HG03095 (cell line): ENCODE data around the gene SMCO4.

Source experiments
- ATAC-seq: cut with Tn5 transposase; IDR thresholded peaks from one replicate; pipeline ENCODE4 v1.9.1; 2021; ENCODE audit warnings: moderate library complexity; ENCODE audit not compliant: unreplicated experiment

The SMCO4 gene

DNA sequence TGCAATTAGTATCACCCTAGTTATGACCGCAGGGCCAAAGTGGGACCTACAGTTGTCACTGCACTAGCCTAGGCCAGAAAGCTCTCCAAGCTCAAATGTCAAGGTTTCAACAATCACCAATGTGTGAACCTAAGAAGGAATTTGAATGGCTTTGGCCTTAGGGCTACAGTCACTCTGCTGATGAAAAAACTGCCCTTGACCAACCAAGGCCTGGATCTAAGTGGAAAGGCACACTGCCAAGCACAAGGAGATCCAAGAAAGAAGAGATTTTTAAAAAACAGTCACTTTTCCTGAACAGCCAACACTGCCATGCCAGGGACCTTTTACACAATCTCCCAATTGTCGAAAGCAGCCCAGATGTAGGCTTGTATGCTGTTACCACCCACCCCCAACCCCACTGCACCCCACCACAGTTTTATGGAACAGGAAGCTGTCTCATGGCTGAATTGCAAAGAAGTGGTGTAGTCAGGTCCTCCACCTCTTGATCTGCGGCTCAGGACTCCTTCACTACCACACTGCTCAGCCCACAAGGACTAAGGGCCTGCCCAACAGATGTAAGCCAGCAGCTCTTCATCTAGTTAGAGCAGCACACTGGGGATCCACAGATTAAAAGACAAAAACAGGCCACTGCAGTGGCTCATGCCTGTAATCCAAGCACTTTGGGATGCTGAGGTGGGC is 32.9 kb downstream of the SMCO4 start:
- no peak for ATAC-seq

DNA sequence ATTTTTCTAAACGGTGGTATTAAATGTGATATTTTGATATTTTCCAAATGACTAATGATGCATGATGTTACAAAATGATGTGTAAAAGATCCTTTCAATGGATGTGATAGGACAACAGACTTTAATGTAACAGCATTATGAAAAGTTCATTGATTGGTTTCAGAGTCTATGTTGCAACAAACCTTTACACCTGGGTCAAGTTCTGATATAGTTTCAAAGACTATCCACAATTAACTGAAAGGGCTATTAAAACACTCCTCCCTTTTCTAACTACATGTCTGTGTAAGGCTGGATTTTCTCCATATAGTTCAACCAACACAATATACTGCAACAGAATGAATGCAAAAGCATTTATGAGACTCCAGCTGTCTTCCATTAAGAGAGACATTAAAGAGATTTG is 35.7 kb downstream of the SMCO4 start:
- no peak for ATAC-seq

DNA sequence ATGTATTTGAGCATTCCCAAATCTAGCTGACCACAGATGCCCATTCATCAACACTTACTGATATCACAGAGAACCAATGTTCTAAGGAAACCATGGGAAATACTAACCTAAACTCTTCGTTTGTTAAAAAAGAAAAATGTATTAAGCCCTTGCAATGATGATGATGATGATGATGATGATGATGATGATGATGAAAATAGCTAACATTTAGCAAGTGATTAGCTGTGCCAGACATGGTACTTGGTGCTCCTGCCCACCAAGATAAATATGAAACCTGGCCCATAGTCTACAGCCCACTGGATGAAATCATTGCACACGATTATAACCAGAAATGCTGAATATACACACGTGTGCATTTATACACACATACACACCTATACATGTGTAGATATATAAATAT is 37.5 kb downstream of the SMCO4 start:
- ATAC-seq, result no peak

DNA sequence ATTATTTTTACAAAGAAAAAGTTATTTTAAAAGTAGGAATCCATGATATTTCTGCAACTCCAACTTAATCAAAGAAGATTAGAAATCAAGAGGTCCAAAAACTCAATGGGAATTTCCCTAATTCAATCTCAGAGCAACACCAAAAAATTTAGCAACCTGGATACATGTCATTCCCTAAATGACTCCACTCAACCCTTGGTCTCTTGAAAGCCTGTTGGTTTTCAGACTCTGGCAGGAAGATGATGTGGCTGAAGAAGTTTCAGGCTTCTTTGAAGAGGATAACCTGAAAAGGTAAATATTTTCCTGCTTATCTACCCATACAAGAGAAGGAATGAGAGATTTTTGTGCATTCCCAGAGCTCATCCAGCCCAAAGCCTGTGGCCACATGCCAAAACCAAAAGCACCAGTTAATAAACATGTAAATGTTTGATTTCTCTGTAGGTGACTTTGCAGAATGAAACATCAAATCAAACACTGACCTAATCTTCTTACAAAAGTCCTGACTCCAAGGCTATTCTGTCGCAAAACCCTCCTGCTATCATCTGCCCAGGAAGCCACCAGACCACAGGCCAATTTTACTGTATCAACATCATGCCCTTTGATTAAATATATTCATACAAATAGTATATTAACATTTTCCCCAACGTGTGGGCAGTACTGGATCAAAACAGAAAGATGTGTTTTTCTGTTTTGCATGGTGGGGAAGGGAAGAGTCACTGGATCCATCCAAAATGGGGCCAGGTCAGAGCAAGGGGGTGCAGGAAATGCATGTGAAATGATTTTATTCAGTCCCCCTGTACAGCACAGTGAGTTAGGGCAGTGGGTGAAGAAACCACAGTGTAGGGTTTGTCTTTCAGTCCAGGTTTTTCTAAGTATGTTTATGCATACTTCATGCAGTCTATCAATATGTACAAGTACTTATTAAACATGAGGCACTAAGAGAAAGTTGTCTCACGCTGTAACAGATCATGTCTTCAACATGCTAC is 38.8 kb downstream of the SMCO4 start:
- no peak for ATAC-seq

DNA sequence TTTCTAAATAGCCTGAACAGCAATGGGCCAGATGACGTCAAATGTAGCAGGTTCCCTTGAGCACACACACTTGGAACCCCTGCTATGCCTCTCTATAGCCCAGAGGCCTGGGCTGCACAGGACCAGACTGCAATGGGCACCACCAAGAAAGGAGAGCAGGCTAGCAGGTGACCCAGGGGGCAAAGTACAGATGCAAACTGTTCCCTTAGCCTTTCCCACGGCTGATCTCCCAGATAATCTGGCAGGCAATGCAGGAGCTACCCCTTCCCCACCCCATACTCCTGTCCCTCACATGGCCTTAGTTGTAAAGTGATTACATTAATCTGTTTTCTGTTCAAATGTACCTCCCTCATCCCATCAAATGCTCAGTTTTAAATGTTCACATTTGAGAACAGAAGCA is 41.3 kb downstream of the SMCO4 start:
- no peak for ATAC-seq

DNA sequence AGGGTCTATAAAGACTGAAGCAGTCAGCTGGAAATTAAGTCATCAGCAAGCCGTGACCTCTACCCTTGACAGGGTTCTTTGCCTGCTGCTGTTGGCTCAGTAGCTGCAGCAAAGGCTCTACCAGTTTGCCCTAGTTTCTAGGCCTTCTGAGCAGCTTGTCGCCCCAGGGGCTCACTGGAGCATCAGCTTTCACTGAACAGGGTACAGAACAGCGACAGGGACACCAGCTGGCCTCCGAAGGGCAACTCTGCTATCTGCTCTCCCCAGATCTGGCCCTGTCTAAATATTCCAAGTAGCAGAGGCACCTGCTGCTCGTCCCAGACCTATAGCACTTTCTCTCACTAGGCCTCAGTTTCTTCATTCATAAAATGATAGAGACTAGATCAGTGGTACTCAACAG is 42.4 kb downstream of the SMCO4 start:
- ATAC-seq, result no peak

DNA sequence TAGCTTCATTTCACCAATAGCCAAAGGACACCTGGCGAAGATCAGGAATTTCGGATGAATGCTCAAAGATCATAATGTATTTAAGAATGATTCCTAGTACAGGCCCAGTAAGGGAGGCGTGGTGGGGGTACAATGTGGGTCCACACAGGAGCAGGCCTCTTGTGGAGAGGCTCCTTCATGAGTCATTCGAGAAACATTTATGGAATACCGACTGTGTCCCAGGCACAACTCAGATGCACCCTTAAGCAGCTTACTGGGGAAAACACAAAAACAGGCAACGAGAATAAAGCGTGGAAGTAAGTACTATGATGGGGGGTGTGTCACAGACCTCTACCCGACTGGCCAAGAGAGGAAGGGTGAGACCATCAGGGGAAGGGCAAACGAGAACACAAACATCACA is 44.5 kb downstream of the SMCO4 start:
- ATAC-seq, result no peak

DNA sequence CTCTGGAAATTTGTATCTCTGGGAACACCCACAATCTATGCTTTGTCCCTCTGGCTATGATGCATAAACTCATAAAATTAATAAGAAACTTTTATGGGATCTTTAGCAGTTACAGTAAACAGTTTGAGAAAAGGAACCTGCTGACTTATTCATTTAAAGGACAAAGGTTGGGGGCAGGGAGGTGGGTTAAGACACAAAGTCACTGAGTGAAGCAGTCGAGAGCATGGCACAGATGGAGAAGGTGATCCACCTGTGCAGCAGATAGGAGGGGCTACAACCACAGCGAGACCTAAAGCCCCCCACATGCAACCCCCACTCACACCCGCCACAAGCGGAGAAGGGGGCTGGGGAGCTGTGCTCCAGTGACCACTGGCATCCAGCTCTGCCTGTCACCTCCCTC is 45.0 kb downstream of the SMCO4 start:
- ATAC-seq, result no peak

DNA sequence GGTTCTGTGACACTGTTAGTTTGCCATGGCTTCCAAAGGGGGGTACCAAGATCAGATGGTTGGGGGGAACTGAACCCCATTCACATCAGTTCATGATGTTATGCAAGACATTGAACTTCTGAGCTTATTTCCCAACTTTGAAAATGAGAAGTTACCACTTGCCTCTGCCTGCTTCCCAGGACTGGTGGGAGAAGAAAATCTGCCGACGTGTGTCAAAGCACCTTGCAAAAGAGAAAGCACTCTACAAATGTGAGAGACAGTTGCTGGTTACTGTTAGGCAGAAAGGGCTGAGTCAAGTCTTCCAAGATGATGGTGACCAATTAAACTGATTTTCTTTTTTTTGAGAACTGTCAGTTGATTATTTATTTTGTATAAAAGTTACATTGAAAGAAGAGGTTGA is 45.6 kb downstream of the SMCO4 start:
- no peak for ATAC-seq

DNA sequence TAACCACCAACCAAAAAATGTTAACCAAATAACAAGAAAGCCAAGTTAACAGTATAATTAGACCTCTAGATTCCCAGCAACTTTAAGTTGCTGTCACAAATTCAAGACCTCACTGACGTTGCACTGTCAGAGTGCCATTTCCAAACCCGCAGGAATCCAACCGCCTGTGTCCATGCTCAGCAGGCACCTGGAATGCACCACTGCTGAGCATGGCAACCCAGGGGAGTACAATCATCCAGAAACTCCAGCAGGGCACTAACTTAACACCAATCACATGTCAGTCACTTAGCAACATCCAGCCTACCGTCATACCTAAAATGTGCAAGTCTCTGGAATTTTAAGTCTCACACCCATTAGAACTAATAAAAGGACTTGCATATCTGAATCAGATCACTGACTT is 48.8 kb downstream of the SMCO4 start:
- ATAC-seq, result no peak

DNA sequence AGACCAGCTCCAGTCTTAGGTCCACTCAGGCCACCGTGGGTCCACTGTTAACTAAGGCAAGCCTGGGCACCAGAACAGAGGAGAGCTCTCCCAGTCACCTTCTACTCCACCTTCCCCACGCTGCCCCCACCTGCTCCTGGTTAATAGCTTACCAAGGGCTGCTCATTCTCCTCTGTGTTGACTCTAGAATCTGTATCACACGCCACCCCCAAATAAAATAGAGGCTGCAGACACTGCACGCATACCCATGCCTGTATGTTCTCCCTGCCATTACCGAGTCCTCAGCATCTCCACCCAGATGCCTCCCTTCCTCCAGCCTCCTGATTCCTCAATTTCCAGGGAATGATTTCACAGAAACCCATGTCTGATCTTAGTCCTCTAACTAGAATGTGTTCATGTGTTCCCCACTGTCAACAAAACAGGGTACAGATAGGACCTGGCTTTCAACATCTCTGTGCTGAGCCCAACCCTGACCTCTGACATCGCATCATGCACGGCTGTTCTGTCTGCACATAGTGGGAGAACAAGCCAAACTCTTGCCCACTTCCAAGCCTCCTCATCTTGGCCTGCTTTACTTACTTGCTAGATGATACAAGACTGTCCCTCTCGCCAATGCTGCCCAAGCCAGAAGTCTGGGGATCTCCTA is 49.8 kb downstream of the SMCO4 start:
- no peak for ATAC-seq

DNA sequence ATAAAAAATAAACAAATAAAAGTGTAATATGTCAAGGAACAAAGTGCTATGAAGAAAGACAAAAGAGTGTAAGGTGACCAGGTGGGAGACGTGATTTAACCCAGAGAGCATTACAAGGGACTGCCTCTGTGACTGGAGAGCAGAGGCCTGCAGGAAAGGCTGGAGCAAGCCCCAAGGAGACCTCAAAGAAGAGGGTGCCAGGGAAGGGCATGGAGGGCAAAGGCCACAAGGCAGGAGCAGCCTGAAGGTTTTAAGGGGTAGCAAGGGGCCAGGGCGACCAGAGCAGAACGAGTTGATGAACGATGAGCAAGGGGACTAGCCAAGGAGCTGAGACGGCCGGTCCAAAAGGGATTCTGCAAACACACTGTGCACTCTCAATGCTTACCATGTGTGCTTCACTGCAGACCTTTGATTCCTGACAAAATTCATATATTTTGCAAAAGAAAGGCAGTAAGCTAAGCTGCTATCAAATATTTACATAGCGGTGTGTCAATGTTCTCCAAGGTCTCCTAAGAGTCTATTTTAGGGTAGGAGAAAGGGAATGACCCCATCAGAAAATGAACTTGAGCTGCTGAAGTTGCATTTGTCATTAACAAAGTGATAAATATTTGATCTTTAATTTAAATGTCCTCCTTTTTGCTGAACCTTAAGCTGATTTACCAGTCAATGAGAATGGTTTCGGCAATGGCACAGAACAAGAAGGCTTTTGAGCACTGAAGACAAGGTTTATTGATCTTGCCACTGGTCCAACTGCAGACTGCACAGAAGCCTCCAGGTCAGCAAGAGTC is 50.5 kb downstream of the SMCO4 start:
- no peak for ATAC-seq

DNA sequence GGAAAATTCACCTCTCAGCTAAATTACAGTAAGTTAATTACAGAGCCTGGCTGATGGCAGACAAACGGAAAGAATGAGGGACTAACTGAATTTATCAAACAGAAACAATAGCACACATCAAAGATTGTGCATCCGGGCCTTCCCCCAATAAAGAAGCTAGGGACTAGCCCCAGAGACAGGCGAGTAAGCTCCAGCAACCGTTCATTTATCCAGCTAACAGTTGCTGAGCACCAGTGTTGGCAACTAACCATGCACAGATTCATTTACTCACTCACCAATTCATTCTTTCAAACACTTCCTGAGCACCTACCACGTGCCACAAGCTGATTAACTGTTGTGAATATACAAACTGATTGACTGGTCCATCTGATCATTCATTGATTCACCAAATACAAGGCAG is 51.2 kb downstream of the SMCO4 start:
- no peak for ATAC-seq

DNA sequence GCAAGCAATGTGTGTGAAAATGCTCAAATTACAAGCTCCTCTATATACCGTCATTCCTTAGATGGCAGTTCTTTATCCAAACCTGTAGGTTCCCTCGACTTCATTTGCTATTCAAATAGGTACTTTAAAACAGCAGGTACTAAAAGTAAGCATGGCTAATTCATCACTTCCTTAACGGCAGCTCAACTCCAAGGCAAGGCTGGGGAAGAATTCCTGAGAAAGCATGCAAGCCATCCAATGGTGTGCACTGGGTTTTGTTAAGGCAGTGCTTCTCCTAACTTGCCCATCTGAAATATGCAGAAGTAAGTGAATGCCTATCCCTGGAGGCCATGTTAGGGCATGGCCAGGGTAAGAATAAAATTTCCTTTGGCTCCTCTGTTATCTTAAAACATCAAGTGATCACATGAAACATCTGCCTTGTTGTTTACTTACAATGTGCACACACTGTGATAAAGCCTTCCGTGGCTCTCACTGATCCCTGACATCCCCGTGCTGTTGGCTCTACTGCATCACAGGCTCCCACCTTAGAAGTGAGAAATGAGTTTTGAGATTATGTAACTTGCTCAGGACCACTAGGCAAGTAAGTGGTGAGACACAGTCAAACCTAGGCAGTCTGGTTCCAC is 52.1 kb downstream of the SMCO4 start:
- no peak for ATAC-seq

DNA sequence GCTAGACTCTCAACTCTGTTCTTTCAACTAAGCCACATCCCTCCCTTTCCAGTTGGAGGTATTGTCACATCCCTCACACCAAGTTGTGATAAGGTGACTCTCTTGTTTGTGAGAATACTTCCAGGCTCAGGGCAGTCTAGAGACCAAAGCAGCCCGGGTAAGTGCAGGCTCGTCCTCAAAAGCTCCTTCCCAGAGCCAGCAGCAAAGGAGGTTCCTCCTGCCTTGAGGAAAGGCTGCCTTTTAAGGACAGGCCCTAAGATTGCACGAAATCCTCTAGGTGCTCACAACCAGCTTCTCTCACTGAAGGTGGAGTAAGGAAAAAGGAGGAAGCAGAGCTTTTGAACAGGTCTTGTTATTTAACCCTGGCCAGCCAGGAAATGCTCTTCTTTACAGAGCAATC is 53.4 kb downstream of the SMCO4 start:
- ATAC-seq, result no peak

DNA sequence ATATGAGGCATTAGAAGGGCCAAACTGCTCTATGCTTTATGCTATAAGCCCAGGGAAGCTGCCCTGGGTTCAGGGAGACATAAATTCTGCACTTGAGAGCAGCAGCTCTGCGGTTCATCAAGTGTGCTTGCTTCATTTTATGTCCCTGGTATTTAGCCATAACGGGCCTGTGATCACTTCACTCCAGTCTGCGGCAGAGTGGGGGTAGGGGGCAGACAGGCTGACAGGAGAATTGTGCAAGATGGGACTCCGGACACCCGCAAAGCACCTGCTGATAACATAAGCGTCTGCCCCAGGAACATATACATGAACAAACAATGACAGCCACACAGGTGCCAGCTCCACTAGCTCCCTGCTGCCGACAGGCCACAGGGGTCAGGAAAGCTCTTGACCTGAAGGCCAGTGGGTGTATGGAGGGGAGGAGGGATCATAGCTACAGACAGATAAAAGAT is 56.1 kb downstream of the SMCO4 start:
- ATAC-seq, result no peak

DNA sequence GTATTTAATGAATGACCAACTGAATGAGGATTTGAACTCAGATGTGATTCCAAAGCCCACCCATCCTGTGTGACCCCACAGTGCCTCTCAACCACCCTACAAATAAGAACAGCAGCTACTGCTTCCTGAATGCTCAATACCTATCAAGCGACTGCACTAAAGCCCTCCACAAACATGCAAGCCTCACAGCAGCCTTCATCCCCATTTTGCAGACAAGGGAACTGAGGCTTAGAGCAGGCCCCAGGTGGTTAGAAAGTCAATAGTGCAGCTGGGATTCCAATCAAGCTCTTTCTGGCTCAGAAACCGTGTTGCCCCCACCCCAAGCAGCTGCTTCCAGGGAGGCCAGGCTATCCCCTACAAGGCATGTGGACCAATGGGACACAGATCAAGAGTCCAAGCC is 57.2 kb downstream of the SMCO4 start:
- no peak for ATAC-seq

DNA sequence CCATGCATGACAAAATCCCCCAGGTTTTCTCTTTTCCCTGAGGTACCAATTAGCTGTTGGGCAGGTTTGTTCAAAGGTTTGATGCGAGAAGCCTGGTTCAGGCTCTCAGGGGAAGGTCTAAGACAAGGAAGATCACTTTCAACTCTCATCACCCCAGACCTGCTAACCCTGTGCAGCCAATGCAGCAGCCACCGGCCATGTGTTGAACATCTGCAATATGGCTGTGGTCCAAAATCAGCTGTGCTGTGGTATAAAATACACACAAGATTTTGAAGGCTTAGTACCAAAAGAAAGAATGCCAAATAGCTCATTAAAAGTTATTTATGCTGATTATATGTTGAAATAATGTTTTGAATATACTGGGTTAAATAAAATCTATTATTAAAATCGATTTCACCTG is 58.5 kb downstream of the SMCO4 start:
- ATAC-seq, result no peak

DNA sequence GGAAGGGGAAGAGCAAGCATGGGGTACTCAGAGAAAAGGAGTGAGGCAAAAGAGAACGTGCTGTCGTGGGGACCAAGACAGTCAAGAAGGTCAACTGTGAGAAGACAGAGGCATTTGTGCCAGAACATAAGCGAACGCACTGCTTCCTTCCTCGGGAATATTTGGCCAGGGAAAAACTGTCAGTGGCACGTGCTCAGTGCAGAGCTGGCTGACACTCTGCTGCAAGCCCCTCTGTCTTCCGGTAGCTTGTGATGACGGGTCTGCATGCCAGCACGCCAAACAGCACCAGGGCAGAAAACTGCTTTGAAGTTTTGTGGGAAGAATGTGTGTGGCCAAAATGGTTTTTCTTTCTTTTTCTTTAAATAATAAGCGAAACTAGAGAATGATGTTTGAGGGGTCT is 60.6 kb downstream of the SMCO4 start:
- no peak for ATAC-seq

DNA sequence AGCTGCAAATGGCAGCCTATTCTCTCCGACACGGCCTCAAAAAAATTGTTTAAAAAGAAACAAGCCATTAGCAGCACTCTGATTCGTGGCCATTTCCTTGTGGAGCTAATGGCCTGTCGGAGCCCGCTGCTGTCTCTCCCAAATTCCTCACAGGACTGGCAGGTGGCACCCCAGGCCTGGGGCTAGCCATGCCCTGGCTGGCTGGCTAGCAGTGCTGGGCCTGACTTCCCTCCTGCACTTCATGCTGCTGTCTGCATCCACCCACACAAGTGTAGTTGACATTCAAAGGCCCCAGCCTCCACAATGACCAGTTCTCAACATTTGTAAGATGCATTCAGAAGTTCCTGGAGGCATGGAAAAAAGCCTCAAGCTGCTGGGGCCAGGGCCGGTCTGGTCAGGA is 61.5 kb downstream of the SMCO4 start:
- no peak for ATAC-seq

DNA sequence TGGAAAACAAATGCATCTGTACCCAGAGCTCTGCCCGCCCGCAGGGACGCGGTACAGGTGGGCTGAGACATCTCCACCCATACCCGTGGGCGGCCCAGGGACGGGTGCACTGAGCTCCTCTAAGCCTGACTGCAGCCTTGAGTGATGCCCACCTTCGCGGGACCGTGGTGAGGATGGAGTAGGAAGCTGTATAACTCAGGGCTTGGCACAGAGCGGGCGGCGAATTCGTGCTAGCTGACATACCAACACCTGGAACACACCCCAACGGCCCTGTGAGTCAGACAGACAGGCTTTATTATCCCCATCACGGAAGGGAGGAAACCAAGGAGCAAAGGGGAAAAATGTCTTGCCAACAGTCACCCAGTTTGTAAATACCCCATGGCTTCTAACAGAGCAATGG is 61.9 kb downstream of the SMCO4 start:
- ATAC-seq, result no peak
